Stimulated activated CD8-positive, alpha-beta memory T cell treated with anti-CD3 and anti-CD28 coated beads, Interleukin-7, amount 100 ng/mL, for 4 hours (primary cell): ENCODE measurements around the gene ACTL6B.

Source experiments
- DNase-seq, 2 donors: peaks; one replicate each; pipeline ENCODE4 v3.0.0-alpha.2; 2020; ENCODE audit warnings: low read depth in 2 of 2

The ACTL6B gene

GRCh38 chr7:100600730-100601038 lies 55.6 kb downstream of the ACTL6B start:
- DNase-seq, result no peak

GRCh38 chr7:100599911-100600729 lies 56.1 kb downstream of the ACTL6B start:
- no peak for DNase-seq

- no peak for DNase-seq
These were observed 57.8 kb downstream of the ACTL6B start for GRCh38 chr7:100598425-100598824.

GRCh38 chr7:100595188-100595587 lies 61.1 kb downstream of the ACTL6B start:
- DNase-seq, result no peak
